ENCODE data around the gene THUMPD3.

The THUMPD3 gene

GRCh38 chr3:9400616-9401015 is 37.8 kb downstream of the THUMPD3 start:
- Histone ChIP-seq H3K18ac (ENCODE audit: low read depth in 1 of 2, low read length in 2 of 2) (no peak overlapping the region), H3K23ac (ENCODE audit: low read length in 2 of 2) (no peak overlapping the region), H3K79me1 (replicated peaks; ENCODE audit: low read length, poor library complexity, severe bottlenecking) (no peaks in the 10 kb centered on the region), H2BK15ac (ENCODE audit: low read depth, poor library complexity, severe bottlenecking) (no peak overlapping the region), H3K4me3 (ENCODE audit: insufficient read depth in 1 of 2, low read depth in 1 of 2, low read length in 2 of 2) (peak overlapping the region in 1 of 2 experiments; percentile 94), H3K4me1 (ENCODE audit: control insufficient read depth, insufficient read depth, low read depth, low read length) (peaks cover 4% of the 10 kb centered on the region), H3K27me3 (ENCODE audit: control insufficient read depth in 1 of 2, insufficient read depth in 1 of 2, low read length in 2 of 2) (no peaks in the 10 kb centered on the region), H4K91ac (ENCODE audit: low read length) (no peak overlapping the region), H3K4me2 (ENCODE audit: low read length, poor library complexity, severe bottlenecking) (peak overlapping the region; percentile 63), H3K4ac (ENCODE audit: low read depth in 1 of 2, low read length in 2 of 2) (no peak overlapping the region), H3K27ac (ENCODE audit: low read length, poor library complexity, severe bottlenecking) (no peak overlapping the region), H2AFZ (ENCODE audit: low read depth, low read length) (no peak overlapping the region), H3K14ac (ENCODE audit: low read length in 2 of 2) (no peak overlapping the region), H4K8ac (ENCODE audit: low read length) (no peak overlapping the region), H3K9me3 (ENCODE audit: control insufficient read depth, low read length) (no peaks in the 10 kb centered on the region), H2BK5ac (ENCODE audit: low read depth, low read length, poor library complexity, severe bottlenecking) (no peak overlapping the region), H2BK12ac (ENCODE audit: low read length in 2 of 2) (no peak overlapping the region), H2AK5ac (ENCODE audit: low read length, severe bottlenecking) (no peak overlapping the region), H3K9ac (ENCODE audit: low read length) (peak overlapping the region; percentile 97), H3K36me3 (ENCODE audit: control insufficient read depth in 1 of 2, insufficient read depth in 2 of 2, low read depth in 1 of 2, low read length in 2 of 2) (no peaks in the 10 kb centered on the region), H2BK120ac (ENCODE audit: low read depth, low read length) (no peak overlapping the region)
- peak; percentile 30 for DNase-seq
- 65% methylated on average over 2 of the region's 3 CpGs for WGBS

DNA sequence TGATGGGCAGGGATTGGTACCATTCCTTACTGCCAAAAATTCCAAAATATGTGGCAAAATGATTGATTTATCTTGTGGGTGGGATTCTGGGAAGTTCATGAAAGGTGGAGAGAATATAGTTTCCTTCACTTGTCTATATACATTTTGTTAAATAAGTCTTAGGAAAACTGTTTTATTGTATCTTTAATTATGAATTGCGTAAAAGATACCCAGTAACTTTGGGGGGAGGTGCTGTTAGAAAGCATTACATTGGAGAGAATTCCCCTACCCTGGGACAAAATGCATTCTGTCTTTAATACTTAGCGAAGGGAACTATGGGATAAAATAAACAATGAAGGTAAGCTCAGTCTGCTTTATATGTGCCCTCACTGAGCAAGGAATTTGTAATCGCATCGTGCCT is 39.1 kb downstream of the THUMPD3 start:
- Histone ChIP-seq H2BK120ac (ENCODE audit: low read depth, low read length) (no peak overlapping the region), H3K4ac (ENCODE audit: low read depth in 1 of 2, low read length in 2 of 2) (no peak overlapping the region), H4K91ac (ENCODE audit: low read length) (no peak overlapping the region), H3K27ac (ENCODE audit: low read length, poor library complexity, severe bottlenecking) (no peak overlapping the region), H2AFZ (ENCODE audit: low read depth, low read length) (no peak overlapping the region), H3K4me2 (ENCODE audit: low read length, poor library complexity, severe bottlenecking) (peak overlapping the region; percentile 38), H3K79me1 (replicated peaks; ENCODE audit: low read length, poor library complexity, severe bottlenecking) (no peaks in the 10 kb centered on the region), H3K36me3 (ENCODE audit: control insufficient read depth in 1 of 2, insufficient read depth in 2 of 2, low read depth in 1 of 2, low read length in 2 of 2) (no peaks in the 10 kb centered on the region), H3K4me1 (ENCODE audit: control insufficient read depth, insufficient read depth, low read depth, low read length) (peaks cover 5% of the 10 kb centered on the region), H2BK5ac (ENCODE audit: low read depth, low read length, poor library complexity, severe bottlenecking) (no peak overlapping the region), H2AK5ac (ENCODE audit: low read length, severe bottlenecking) (no peak overlapping the region), H3K27me3 (ENCODE audit: control insufficient read depth in 1 of 2, insufficient read depth in 1 of 2, low read length in 2 of 2) (no peaks in the 10 kb centered on the region), H3K9me3 (ENCODE audit: control insufficient read depth, low read length) (no peaks in the 10 kb centered on the region), H3K23ac (ENCODE audit: low read length in 2 of 2) (no peak overlapping the region), H3K18ac (ENCODE audit: low read depth in 1 of 2, low read length in 2 of 2) (no peak overlapping the region), H3K9ac (ENCODE audit: low read length) (peak overlapping the region; percentile 97), H2BK15ac (ENCODE audit: low read depth, poor library complexity, severe bottlenecking) (no peak overlapping the region), H3K14ac (ENCODE audit: low read length in 2 of 2) (no peak overlapping the region), H3K4me3 (ENCODE audit: insufficient read depth in 1 of 2, low read depth in 1 of 2, low read length in 2 of 2) (peak overlapping the region in 1 of 2 experiments; percentile 94), H4K8ac (ENCODE audit: low read length) (no peak overlapping the region), H2BK12ac (ENCODE audit: low read length in 2 of 2) (no peak overlapping the region)
- DNase-seq: peak; percentile 43
- WGBS: 43% methylated on average over 4 of the region's 4 CpGs

DNA sequence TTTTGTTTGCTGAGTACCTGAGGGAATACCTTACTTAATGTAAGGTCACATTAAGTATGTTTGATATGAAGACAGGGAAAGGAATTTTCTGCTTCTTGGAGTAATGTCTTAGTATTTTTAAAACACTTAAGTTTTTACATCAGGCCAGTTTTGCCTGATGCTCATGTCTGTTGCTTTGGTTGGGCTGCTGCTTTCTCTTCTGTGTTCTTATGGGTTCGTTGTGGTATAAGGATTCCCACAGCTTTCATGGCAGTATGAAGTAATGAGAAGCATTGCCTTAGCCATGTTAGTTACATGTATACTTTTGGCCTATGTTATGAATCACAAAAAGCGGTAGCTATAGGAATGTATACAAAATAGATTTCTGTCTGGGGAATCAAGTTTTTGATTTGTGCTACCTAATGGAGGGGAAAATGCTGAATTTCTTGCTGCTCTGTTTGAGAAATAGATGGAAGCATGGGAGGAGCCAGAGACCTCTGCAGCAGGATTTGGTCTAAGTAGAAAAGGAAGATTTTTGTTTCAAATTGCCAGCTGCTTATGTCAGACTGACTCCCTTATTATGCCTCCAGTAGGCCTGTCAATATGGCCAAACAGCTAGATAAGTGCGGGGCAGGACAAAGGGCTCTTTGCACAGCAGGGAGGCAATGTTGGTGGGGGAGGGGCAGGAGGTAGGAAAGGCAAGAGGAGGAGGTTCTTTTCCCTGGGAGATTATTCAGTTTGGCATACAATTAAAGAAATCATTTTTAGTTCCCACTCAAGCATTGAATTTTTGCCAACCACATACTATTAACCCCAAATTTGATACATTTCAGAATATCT is 39.8 kb downstream of the THUMPD3 start:
- 8% methylated on average over 3 of the region's 3 CpGs for WGBS
- Histone ChIP-seq H3K4me3 (ENCODE audit: insufficient read depth in 1 of 2, low read depth in 1 of 2, low read length in 2 of 2) (peak overlapping the region in 1 of 2 experiments; percentile 94), H2BK120ac (ENCODE audit: low read depth, low read length) (no peak overlapping the region), H4K8ac (ENCODE audit: low read length) (no peak overlapping the region), H2BK15ac (ENCODE audit: low read depth, poor library complexity, severe bottlenecking) (no peak overlapping the region), H2BK5ac (ENCODE audit: low read depth, low read length, poor library complexity, severe bottlenecking) (no peak overlapping the region), H3K9me3 (ENCODE audit: control insufficient read depth, low read length) (no peaks in the 10 kb centered on the region), H3K36me3 (ENCODE audit: control insufficient read depth in 1 of 2, insufficient read depth in 2 of 2, low read depth in 1 of 2, low read length in 2 of 2) (no peaks in the 10 kb centered on the region), H3K79me1 (replicated peaks; ENCODE audit: low read length, poor library complexity, severe bottlenecking) (no peaks in the 10 kb centered on the region), H2BK12ac (ENCODE audit: low read length in 2 of 2) (no peak overlapping the region), H3K4ac (ENCODE audit: low read depth in 1 of 2, low read length in 2 of 2) (no peak overlapping the region), H3K23ac (ENCODE audit: low read length in 2 of 2) (no peak overlapping the region), H3K14ac (ENCODE audit: low read length in 2 of 2) (no peak overlapping the region), H3K4me2 (ENCODE audit: low read length, poor library complexity, severe bottlenecking) (peak overlapping the region; percentile 38), H3K27me3 (ENCODE audit: control insufficient read depth in 1 of 2, insufficient read depth in 1 of 2, low read length in 2 of 2) (no peaks in the 10 kb centered on the region), H4K91ac (ENCODE audit: low read length) (no peak overlapping the region), H3K18ac (ENCODE audit: low read depth in 1 of 2, low read length in 2 of 2) (no peak overlapping the region), H2AK5ac (ENCODE audit: low read length, severe bottlenecking) (no peak overlapping the region), H3K4me1 (ENCODE audit: control insufficient read depth, insufficient read depth, low read depth, low read length) (peaks cover 6% of the 10 kb centered on the region), H3K9ac (ENCODE audit: low read length) (peak overlapping the region; percentile 97), H2AFZ (ENCODE audit: low read depth, low read length) (no peak overlapping the region), H3K27ac (ENCODE audit: low read length, poor library complexity, severe bottlenecking) (peak overlapping the region; percentile 17)
- peak; percentile 82 for DNase-seq

- no peak overlapping the region for H3K4ac ChIP-seq (ENCODE audit: low read depth in 1 of 2, low read length in 2 of 2)
- no peak overlapping the region for H2AFZ ChIP-seq (ENCODE audit: low read depth, low read length)
- H3K27me3 ChIP-seq (ENCODE audit: control insufficient read depth in 1 of 2, insufficient read depth in 1 of 2, low read length in 2 of 2): no peaks in the 10 kb centered on the region
- H2BK12ac ChIP-seq (ENCODE audit: low read length in 2 of 2): no peak overlapping the region
- no peak overlapping the region for H3K9ac ChIP-seq (ENCODE audit: low read length)
- no peak overlapping the region for H4K91ac ChIP-seq (ENCODE audit: low read length)
- peaks cover 6% of the 10 kb centered on the region for H3K4me1 ChIP-seq (ENCODE audit: control insufficient read depth, insufficient read depth, low read depth, low read length)
- no peak overlapping the region for H2BK120ac ChIP-seq (ENCODE audit: low read depth, low read length)
- no peaks in the 10 kb centered on the region for H3K9me3 ChIP-seq (ENCODE audit: control insufficient read depth, low read length)
- no peak overlapping the region for H4K8ac ChIP-seq (ENCODE audit: low read length)
- no peak overlapping the region for H3K4me2 ChIP-seq (ENCODE audit: low read length, poor library complexity, severe bottlenecking)
- DNase-seq: no peak
- no peak overlapping the region for H3K23ac ChIP-seq (ENCODE audit: low read length in 2 of 2)
- no peak overlapping the region for H2AK5ac ChIP-seq (ENCODE audit: low read length, severe bottlenecking)
- H3K14ac ChIP-seq (ENCODE audit: low read length in 2 of 2): no peak overlapping the region
- H3K18ac ChIP-seq (ENCODE audit: low read depth in 1 of 2, low read length in 2 of 2): no peak overlapping the region
- H3K36me3 ChIP-seq (ENCODE audit: control insufficient read depth in 1 of 2, insufficient read depth in 2 of 2, low read depth in 1 of 2, low read length in 2 of 2): no peaks in the 10 kb centered on the region
- no CpG with 5 or more reads among the region's 2 CpGs for WGBS
- no peak overlapping the region for H3K27ac ChIP-seq (ENCODE audit: low read length, poor library complexity, severe bottlenecking)
- H2BK15ac ChIP-seq (ENCODE audit: low read depth, poor library complexity, severe bottlenecking): no peak overlapping the region
- H3K4me3 ChIP-seq (ENCODE audit: insufficient read depth in 1 of 2, low read depth in 1 of 2, low read length in 2 of 2): peak overlapping the region in 1 of 2 experiments; percentile 94
- H3K79me1 ChIP-seq (replicated peaks; ENCODE audit: low read length, poor library complexity, severe bottlenecking): no peaks in the 10 kb centered on the region
- H2BK5ac ChIP-seq (ENCODE audit: low read depth, low read length, poor library complexity, severe bottlenecking): no peak overlapping the region
Observed at GRCh38 chr3:9403463-9403862, 40.6 kb downstream of the THUMPD3 start.

Data from mesenchymal stem cell (in vitro differentiated cells and primary cell).